Stimulated activated CD4-positive, alpha-beta T cell treated with anti-CD3 and anti-CD28 coated beads, Interleukin-15, amount 100 ng/mL, for 1 hour (primary cell): Measurements from ENCODE around the gene TNRC18.
"Not testable (repeated sequence)": the region's sequence is repeated elsewhere in the genome, so short reads cannot be mapped to it uniquely, and the experiment has no call there.

ENCODE experiments used
- DNase-seq, 2 donors: peaks; one replicate each; pipeline ENCODE4 v3.0.0-alpha.2; 2020; ENCODE audit warnings: low read depth in 1 of 2, low spot score in 1 of 2

The TNRC18 gene

GRCh38 chr7:5295039-5296014 is 128.3 kb downstream of the TNRC18 start:
- no peak for DNase-seq

GRCh38 chr7:5294169-5294987 is 129.3 kb downstream of the TNRC18 start:
- DNase-seq = no peak

- DNase-seq = not testable (repeated sequence)
Measured at GRCh38 chr7:5291711-5292335, 131.8 kb downstream of the TNRC18 start.

GRCh38 chr7:5291301-5291700 is 132.3 kb downstream of the TNRC18 start:
- no peak for DNase-seq

- no peak for DNase-seq
Measured at GRCh38 chr7:5289355-5289754, 134.3 kb downstream of the TNRC18 start.

GRCh38 chr7:5288560-5288959 is 135.1 kb downstream of the TNRC18 start:
- DNase-seq = not testable (repeated sequence)

- no peak for DNase-seq
Measured at GRCh38 chr7:5287802-5288201, 135.8 kb downstream of the TNRC18 start.

- not testable (repeated sequence) for DNase-seq
Measured at GRCh38 chr7:5287373-5287772, 136.3 kb downstream of the TNRC18 start.

GRCh38 chr7:5286933-5287332 is 136.7 kb downstream of the TNRC18 start:
- no peak for DNase-seq

GRCh38 chr7:5284304-5285281 is 139.0 kb downstream of the TNRC18 start:
- DNase-seq = no peak

GRCh38 chr7:5283421-5284303 is 140.0 kb downstream of the TNRC18 start:
- DNase-seq = no peak

GRCh38 chr7:5282543-5283316 is 140.9 kb downstream of the TNRC18 start, which contains the start of gene SLC29A4:
SLC29A4 (plus strand) TSS chr7:5282943; CDS start chr7:5287817, 4,874 bp downstream.
- DNase-seq = peak in 1 of 2 donors; percentile 20

- not testable (repeated sequence) for DNase-seq
Measured at GRCh38 chr7:5281598-5282500, 141.8 kb downstream of the TNRC18 start.

- DNase-seq = no peak
Measured at GRCh38 chr7:5279734-5280133, 143.9 kb downstream of the TNRC18 start.

GRCh38 chr7:5278766-5279165 is 144.9 kb downstream of the TNRC18 start:
- DNase-seq = no peak

- DNase-seq = no peak
Measured at GRCh38 chr7:5276611-5277010, 147.0 kb downstream of the TNRC18 start.

GRCh38 chr7:5276123-5276522 is 147.5 kb downstream of the TNRC18 start:
- DNase-seq = not testable (repeated sequence)
